ENCODE data around the gene DGKE.

Gene DGKE

GRCh38 chr17:56890390-56890789, 56.4 kb downstream of the DGKE start:
- DNase-seq (ENCODE audit: low spot score), result no peak

- DNase-seq (ENCODE audit: low spot score), result no peak
These were observed 57.1 kb downstream of the DGKE start for GRCh38 chr17:56890906-56891674.

- no peak for DNase-seq (ENCODE audit: low spot score)
These were observed 57.8 kb downstream of the DGKE start for GRCh38 chr17:56891751-56892150.

GRCh38 chr17:56892333-56892732, 58.4 kb downstream of the DGKE start:
- DNase-seq (ENCODE audit: low spot score), result no peak

GRCh38 chr17:56893503-56893902, 59.6 kb downstream of the DGKE start:
- DNase-seq (ENCODE audit: low spot score), result no peak

GRCh38 chr17:56894859-56895455, 61.0 kb downstream of the DGKE start:
- no peak for DNase-seq (ENCODE audit: low spot score)

- DNase-seq (ENCODE audit: low spot score), result no peak
These were observed 62.4 kb downstream of the DGKE start for GRCh38 chr17:56896217-56896967.

GRCh38 chr17:56896968-56897359, 63.0 kb downstream of the DGKE start:
- DNase-seq (ENCODE audit: low spot score), result no peak

GRCh38 chr17:56897646-56898424, 63.9 kb downstream of the DGKE start:
- DNase-seq (ENCODE audit: low spot score), result no peak

GRCh38 chr17:56898874-56899273, 64.9 kb downstream of the DGKE start:
- no peak for DNase-seq (ENCODE audit: low spot score)

- DNase-seq (ENCODE audit: low spot score), result no peak
These were observed 65.5 kb downstream of the DGKE start for GRCh38 chr17:56899403-56899802.

GRCh38 chr17:56902348-56902747, 68.4 kb downstream of the DGKE start:
- no peak for DNase-seq (ENCODE audit: low spot score)

GRCh38 chr17:56903560-56903959, 69.6 kb downstream of the DGKE start:
- no peak for DNase-seq (ENCODE audit: low spot score)

- DNase-seq (ENCODE audit: low spot score), result no peak
These were observed 74.1 kb downstream of the DGKE start for GRCh38 chr17:56908001-56908542.

GRCh38 chr17:56909742-56910508, 76.0 kb downstream of the DGKE start:
- no peak for DNase-seq (ENCODE audit: low spot score)

GRCh38 chr17:56910509-56911235, 76.7 kb downstream of the DGKE start:
- no peak for DNase-seq (ENCODE audit: low spot score)

GRCh38 chr17:56912105-56912999, 78.4 kb downstream of the DGKE start:
- DNase-seq (ENCODE audit: low spot score), result no peak

GRCh38 chr17:56913000-56913311, 79.0 kb downstream of the DGKE start:
- no peak for DNase-seq (ENCODE audit: low spot score)

GRCh38 chr17:56913353-56913866, 79.5 kb downstream of the DGKE start:
- no peak for DNase-seq (ENCODE audit: low spot score)

All from SK-N-DZ (cell line).